ENCODE data around the gene TAOK2. TPM values are rescaled to one million over a fixed set of nuclear protein-coding genes. Genes with fewer than 3 reads are reported as not detected.

Gene TAOK2
- total RNA-seq, 4 donors from 2014 or later = 51.3 to 88.8 (median 66.0) TPM

- Histone ChIP-seq H3K9me3 (no peaks in the 10 kb centered on the region), H3K27me3 (no peaks in the 10 kb centered on the region), H3K27ac (peak overlapping the region in 2 of 4 donors; percentile 87 to 95), H3K4me1 (peaks cover 0 to 50% (median 21%) of the 10 kb centered on the region in 4 donors), H3K4me3 (peak overlapping the region in 3 of 4 donors; percentile 70 to 83 (median 73)), H3K36me3 (peaks cover 0 to 45% (median 14%) of the 10 kb centered on the region in 3 donors)
- 17% methylated on average over 6 of the region's 6 CpGs for WGBS, 2 donors
- TF ChIP-seq CTCF (IDR thresholded peaks at IDR 0.05) (no peak), EP300 (IDR thresholded peaks at IDR 0.05) (no peak), POLR2A (IDR thresholded peaks at IDR 0.05) (no peak)
- no peak for DNase-seq (ENCODE audit: low spot score in 2 of 2)
Measured at GRCh38 chr16:29975811-29976511, 2.3 kb downstream of the TAOK2 start.

GRCh38 chr16:29977063-29977825 is 3.6 kb downstream of the TAOK2 start:
- peak overlapping the region in 1 of 4 donors; percentile 70 for H3K4me3 ChIP-seq
- TF ChIP-seq POLR2A (IDR thresholded peaks at IDR 0.05) = no peak
- no peak for TF ChIP-seq CTCF (IDR thresholded peaks at IDR 0.05)
- TF ChIP-seq EP300 (IDR thresholded peaks at IDR 0.05) = no peak
- H3K36me3 ChIP-seq = peaks cover 0 to 48% (median 22%) of the 10 kb centered on the region in 3 donors
- peak overlapping the region in 1 of 4 donors; percentile 95 for H3K27ac ChIP-seq
- H3K4me1 ChIP-seq = peaks cover 0 to 50% (median 21%) of the 10 kb centered on the region in 4 donors
- no peak for DNase-seq (ENCODE audit: low spot score in 2 of 2)
- 44 to 52% methylated on average over 7 to 9 of the region's 9 CpGs for WGBS, 2 donors
- H3K27me3 ChIP-seq = no peaks in the 10 kb centered on the region
- no peaks in the 10 kb centered on the region for H3K9me3 ChIP-seq

- TF ChIP-seq EP300 (IDR thresholded peaks at IDR 0.05) = no peak
- no peak for TF ChIP-seq CTCF (IDR thresholded peaks at IDR 0.05)
- no peak for TF ChIP-seq POLR2A (IDR thresholded peaks at IDR 0.05)
- DNase-seq (ENCODE audit: low spot score in 2 of 2) = no peak
- Histone ChIP-seq H3K4me3 (no peak overlapping the region), H3K4me1 (peaks cover 0 to 46% (median 21%) of the 10 kb centered on the region in 4 donors), H3K9me3 (no peaks in the 10 kb centered on the region), H3K27me3 (no peaks in the 10 kb centered on the region), H3K36me3 (peaks cover 0 to 57% (median 30%) of the 10 kb centered on the region in 3 donors), H3K27ac (peak overlapping the region in 1 of 4 donors; percentile 95)
- WGBS, 2 donors = 90 to 92% methylated on average over 9 of the region's 9 CpGs
Measured at GRCh38 chr16:29978081-29978480, 4.4 kb downstream of the TAOK2 start.

- TF ChIP-seq CTCF (IDR thresholded peaks at IDR 0.05) (no peak), EP300 (IDR thresholded peaks at IDR 0.05) (no peak), POLR2A (IDR thresholded peaks at IDR 0.05) (no peak)
- DNase-seq (ENCODE audit: low spot score in 2 of 2) = no peak
- Histone ChIP-seq H3K4me3 (no peak overlapping the region), H3K4me1 (peaks cover 0 to 43% (median 21%) of the 10 kb centered on the region in 4 donors), H3K27ac (peak overlapping the region in 1 of 4 donors; percentile 95), H3K36me3 (peaks cover 4 to 63% (median 37%) of the 10 kb centered on the region in 3 donors), H3K27me3 (no peaks in the 10 kb centered on the region), H3K9me3 (no peaks in the 10 kb centered on the region)
- 86% methylated on average over 9 of the region's 9 CpGs for WGBS, 2 donors
Measured at GRCh38 chr16:29978564-29979270, 5.0 kb downstream of the TAOK2 start.

Data from tibial nerve (tissue), 4 donors.